Chondrocyte (in vitro differentiated cells): ENCODE data around the gene DNAH2. TPM values are rescaled to one million over a fixed set of nuclear protein-coding genes. Genes with fewer than 3 reads are reported as not detected.

Experiments used
- DNase-seq: peaks from one replicate; pipeline ENCODE4 v3.0.0; 2021; ENCODE audit warnings: mixed read lengths, low spot score
- H3K27ac Mint-ChIP-seq: one replicate; pipeline ENCODE4 v1.8.0; 2021; ENCODE audit warnings: mild to moderate bottlenecking, moderate library complexity, mixed read lengths; ENCODE audit not compliant: unreplicated experiment
- H3K27me3 Mint-ChIP-seq: 2 replicates; pipeline ENCODE4 v1.8.0; 2021; ENCODE audit warnings: low read depth, mixed read lengths
- H3K36me3 Mint-ChIP-seq: 2 replicates; pipeline ENCODE4 v1.8.0; 2021; ENCODE audit warnings: low read depth, mixed read lengths
- H3K4me1 Mint-ChIP-seq: 2 replicates; pipeline ENCODE4 v1.8.0; 2021; ENCODE audit warnings: low read depth, mild to moderate bottlenecking, mixed read lengths
- H3K4me3 Mint-ChIP-seq: one replicate; pipeline ENCODE4 v1.8.0; 2021; ENCODE audit warnings: mild to moderate bottlenecking, moderate library complexity, mixed read lengths; ENCODE audit not compliant: unreplicated experiment
- H3K9me3 Mint-ChIP-seq: 2 replicates; pipeline ENCODE4 v1.8.0; 2021; ENCODE audit warnings: low read depth, mixed read lengths
- total RNA-seq: library from RNA; stranded (reverse); gene quantifications from 3 replicates; pipeline ENCODE4 v1.2.1, GENCODE V29; 2021
- TF ChIP-seq, protein P1 (sequence below): fragments of 200-600 bp; sonication (generic); IDR thresholded peaks from 2 replicates; pipeline ENCODE4 v1.5.0; 2021; ENCODE audit warnings: antibody characterized with exemption, mild to moderate bottlenecking, moderate library complexity

Gene DNAH2
- total RNA-seq, 1 donor from 2014 or later = not detected

DNA sequence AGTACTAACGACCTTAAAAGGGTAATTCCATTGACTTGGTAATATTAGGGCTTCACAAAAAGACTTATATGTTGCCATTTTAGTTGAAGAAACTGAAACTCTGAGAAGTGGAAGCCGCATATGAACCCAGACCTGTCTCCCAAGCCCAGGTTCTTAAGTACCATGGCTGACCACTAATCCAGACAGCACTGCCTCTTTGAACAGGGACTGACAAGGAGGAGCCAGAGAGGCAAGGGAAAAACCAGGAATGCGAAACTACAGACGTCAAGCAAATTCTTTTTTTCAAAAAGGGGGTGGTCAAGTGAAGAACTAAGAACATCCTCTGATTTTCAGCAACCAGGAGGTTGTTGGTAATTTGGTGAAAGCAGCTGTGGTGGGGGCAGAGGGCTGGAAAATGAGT, 155.5 kb downstream of the DNAH2 start:
- TF ChIP-seq, protein P1, sequence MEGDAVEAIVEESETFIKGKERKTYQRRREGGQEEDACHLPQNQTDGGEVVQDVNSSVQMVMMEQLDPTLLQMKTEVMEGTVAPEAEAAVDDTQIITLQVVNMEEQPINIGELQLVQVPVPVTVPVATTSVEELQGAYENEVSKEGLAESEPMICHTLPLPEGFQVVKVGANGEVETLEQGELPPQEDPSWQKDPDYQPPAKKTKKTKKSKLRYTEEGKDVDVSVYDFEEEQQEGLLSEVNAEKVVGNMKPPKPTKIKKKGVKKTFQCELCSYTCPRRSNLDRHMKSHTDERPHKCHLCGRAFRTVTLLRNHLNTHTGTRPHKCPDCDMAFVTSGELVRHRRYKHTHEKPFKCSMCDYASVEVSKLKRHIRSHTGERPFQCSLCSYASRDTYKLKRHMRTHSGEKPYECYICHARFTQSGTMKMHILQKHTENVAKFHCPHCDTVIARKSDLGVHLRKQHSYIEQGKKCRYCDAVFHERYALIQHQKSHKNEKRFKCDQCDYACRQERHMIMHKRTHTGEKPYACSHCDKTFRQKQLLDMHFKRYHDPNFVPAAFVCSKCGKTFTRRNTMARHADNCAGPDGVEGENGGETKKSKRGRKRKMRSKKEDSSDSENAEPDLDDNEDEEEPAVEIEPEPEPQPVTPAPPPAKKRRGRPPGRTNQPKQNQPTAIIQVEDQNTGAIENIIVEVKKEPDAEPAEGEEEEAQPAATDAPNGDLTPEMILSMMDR = no peak
- Mint-ChIP-seq H3K27ac (no peak overlapping the region), H3K9me3 (no peaks in the 10 kb centered on the region), H3K36me3 (peaks cover 13% of the 10 kb centered on the region), H3K27me3 (no peaks in the 10 kb centered on the region), H3K4me3 (no peak overlapping the region), H3K4me1 (no peaks in the 10 kb centered on the region)
- DNase-seq = no peak

DNA sequence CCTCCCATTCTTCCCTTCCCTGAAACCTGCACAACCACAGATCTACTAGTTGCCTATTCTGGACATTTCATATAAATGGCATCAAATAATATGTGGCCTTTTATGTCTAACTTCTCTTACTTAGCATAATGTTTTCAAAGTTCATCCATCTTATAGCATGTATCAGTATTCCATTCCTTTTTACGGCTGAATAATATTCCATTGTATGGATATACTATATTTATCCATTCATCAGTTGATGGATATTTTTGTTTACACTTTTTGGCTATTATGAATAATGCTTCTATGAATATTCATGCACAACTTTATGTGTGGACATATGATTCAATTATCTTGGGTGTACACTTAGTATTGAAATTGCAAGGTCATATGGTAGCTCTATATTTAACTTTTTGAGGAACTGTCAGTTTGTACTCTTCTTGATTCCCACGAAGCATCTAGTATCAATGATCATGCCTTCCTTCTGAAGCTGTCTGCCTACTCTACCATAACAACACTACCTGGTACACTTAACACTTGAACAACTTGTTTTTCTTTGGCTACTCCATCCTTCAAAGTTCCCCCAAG, 158.3 kb downstream of the DNAH2 start:
- no peak overlapping the region for H3K27ac Mint-ChIP-seq
- no peaks in the 10 kb centered on the region for H3K9me3 Mint-ChIP-seq
- no peak overlapping the region for H3K4me3 Mint-ChIP-seq
- DNase-seq = no peak
- TF ChIP-seq, protein P1 = no peak
- H3K4me1 Mint-ChIP-seq = no peaks in the 10 kb centered on the region
- H3K36me3 Mint-ChIP-seq = peaks cover 11% of the 10 kb centered on the region
- no peaks in the 10 kb centered on the region for H3K27me3 Mint-ChIP-seq

DNA sequence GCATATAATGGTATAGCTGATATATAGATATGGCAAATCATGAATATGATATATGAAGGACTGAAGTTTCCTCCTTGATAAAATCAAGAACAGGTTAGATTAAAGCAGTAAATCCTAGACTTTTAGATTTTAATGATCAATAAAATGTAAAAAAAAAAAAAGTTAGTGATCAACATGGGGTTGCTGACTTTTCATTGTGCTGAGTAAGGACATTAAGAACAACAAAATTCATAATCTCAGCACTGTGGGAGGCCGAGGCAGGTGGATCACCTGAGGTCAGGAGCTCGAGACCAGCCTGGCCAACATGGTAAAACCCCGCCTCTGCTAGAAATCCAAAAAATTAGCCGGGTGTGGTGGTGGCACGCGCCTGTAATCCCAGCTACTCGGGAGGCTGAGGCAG, 160.7 kb downstream of the DNAH2 start:
- H3K27me3 Mint-ChIP-seq = no peaks in the 10 kb centered on the region
- no peaks in the 10 kb centered on the region for H3K4me1 Mint-ChIP-seq
- H3K4me3 Mint-ChIP-seq = no peak overlapping the region
- H3K27ac Mint-ChIP-seq = no peak overlapping the region
- peaks cover 11% of the 10 kb centered on the region for H3K36me3 Mint-ChIP-seq
- no peak for DNase-seq
- no peaks in the 10 kb centered on the region for H3K9me3 Mint-ChIP-seq
- TF ChIP-seq, protein P1 = no peak

DNA sequence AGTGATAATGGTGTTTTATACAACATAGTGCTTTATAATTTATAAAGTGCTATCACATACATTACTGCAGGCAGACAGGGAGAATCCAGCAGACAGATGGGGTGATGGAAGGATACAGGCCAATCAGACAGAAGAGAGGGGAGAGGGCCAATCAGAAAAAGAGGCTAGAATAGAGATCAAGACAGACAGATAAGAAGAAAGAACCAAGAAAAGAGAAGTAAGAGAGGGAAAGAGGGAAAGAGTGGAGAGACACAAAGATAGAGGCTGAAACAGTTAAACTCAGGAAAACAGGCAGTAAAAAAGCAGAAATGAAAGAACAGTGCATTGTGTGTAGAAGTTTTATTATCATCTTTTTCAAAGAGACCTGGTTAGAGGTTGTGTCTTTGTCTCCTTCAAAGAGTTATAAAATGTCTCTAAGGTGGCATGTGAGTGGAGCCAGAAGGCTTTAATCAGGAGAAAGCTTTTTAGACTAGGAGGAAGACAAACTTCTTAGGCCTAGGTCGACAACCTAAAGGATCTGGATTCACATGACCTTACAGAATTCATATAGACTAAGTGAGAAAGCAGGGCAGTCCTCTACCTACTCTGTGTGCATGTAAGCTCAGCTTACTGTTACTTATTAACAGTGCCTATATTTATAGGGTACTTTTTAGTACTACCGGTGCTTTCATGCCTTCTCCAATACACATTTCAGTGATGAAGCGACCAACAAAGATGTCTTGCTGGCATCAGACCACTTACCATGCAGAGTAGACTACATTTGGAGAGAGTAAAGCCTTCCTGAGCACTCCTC, 162.7 kb downstream of the DNAH2 start:
- peaks cover 3% of the 10 kb centered on the region for H3K4me1 Mint-ChIP-seq
- no peaks in the 10 kb centered on the region for H3K9me3 Mint-ChIP-seq
- TF ChIP-seq, protein P1 = no peak
- H3K4me3 Mint-ChIP-seq = no peak overlapping the region
- peaks cover 9% of the 10 kb centered on the region for H3K36me3 Mint-ChIP-seq
- no peak for DNase-seq
- no peak overlapping the region for H3K27ac Mint-ChIP-seq
- no peaks in the 10 kb centered on the region for H3K27me3 Mint-ChIP-seq

DNA sequence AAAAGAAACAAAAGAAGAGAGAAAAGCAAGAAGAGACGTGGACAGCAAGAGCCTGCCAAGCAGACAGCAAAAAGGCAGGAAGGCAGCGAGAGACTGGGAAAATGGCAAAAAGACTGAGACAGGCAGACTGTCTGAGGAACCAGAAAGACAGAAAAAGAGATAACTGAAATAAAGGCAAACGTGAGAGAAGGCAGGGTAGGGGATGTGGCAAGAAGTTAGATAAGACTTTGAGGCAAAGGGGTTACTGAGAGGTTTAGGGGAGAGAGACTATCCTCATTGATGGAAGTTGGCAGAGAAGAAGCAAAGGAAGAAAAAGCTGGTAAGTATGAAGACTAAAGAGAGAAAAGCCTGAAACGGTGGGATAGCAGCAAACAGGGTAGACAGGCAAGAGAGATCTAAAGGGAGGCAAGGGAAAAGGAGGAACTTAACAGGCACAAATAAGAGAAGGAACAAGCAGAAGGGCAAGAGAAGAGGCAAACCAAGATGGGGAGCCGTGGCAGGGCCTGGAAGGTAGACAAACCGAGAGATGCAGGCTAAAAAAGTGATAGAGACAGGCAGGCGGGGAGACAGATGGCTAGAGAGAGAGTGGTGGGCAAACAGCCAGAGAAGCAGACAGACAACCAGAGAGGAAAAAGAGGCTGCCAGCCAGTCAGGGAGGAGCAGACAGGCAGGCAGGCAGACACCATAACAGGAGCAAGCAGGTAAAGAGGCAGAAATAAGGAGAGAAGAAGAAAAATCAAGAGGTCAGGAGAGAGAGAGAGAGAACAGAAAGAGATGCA, 163.9 kb downstream of the DNAH2 start:
- DNase-seq = no peak
- Mint-ChIP-seq H3K36me3 (peaks cover 6% of the 10 kb centered on the region), H3K27me3 (no peaks in the 10 kb centered on the region), H3K27ac (no peak overlapping the region), H3K4me1 (peaks cover 3% of the 10 kb centered on the region), H3K4me3 (no peak overlapping the region), H3K9me3 (no peaks in the 10 kb centered on the region)
- TF ChIP-seq, protein P1 = no peak
